Measurements from ENCODE around the gene XIRP1.

GRCh38 chr3:39212665-39213064 is 20.3 kb upstream of the XIRP1 start:
- TF ChIP-seq CTCF (IDR thresholded peaks at IDR 0.05) (no peak), POLR2A (IDR thresholded peaks at IDR 0.05) (no peak), EP300 (IDR thresholded peaks at IDR 0.05) (no peak)

Measured in ovary (tissue), 3 donors.